Neural cell (in vitro differentiated cells): ENCODE data around the gene ZNF276. TPM values are rescaled to one million over a fixed set of nuclear protein-coding genes. Genes with fewer than 3 reads are reported as not detected.

Experiments
- H2AFZ ChIP-seq: fragments of 200-600, 300-800 bp; sonication (generic), shearing (Covaris generic); 2 replicates; pipeline ENCODE4 v1.6.0; 2014; ENCODE audit warnings: low read depth, mild to moderate bottlenecking, antibody characterized with exemption, low read length, moderate library complexity
- H3F3A ChIP-seq: fragments of 200-600 bp; shearing (Covaris generic); 2 replicates; pipeline ENCODE4 v1.6.1; 2016; ENCODE audit warnings: mild to moderate bottlenecking, moderate library complexity, mixed read lengths, antibody characterized with exemption, low read length; ENCODE audit not compliant: insufficient read depth, poor library complexity, severe bottlenecking
- H3K27ac ChIP-seq: fragments of 200-600, 300-800 bp; sonication (generic), shearing (Covaris generic); 2 replicates; pipeline ENCODE4 v1.5.1; 2014; ENCODE audit warnings: mild to moderate bottlenecking, low read length, moderate library complexity
- H3K27me3 ChIP-seq: fragments of 300-800, 200-600 bp; sonication (generic), shearing (Covaris generic); 2 replicates; pipeline ENCODE4 v1.6.0; 2014; ENCODE audit warnings: mild to moderate bottlenecking, low read depth, low read length, moderate library complexity; ENCODE audit not compliant: insufficient read depth
- H3K36me3 ChIP-seq: fragments of 300-800, 200-600 bp; sonication (generic), shearing (Covaris generic); 2 replicates; pipeline ENCODE4 v1.5.1; 2014; ENCODE audit warnings: mild to moderate bottlenecking, antibody characterized with exemption, low read length, moderate library complexity; ENCODE audit not compliant: insufficient read depth
- H3K4me2 ChIP-seq: fragments of 300-800, 200-600 bp; sonication (generic), shearing (Covaris generic); 2 replicates; pipeline ENCODE4 v1.6.0; 2014; ENCODE audit warnings: mild to moderate bottlenecking, low read length
- H3K4me3 ChIP-seq: fragments of 300-800, 200-600 bp; sonication (generic), shearing (Covaris generic); 2 replicates; pipeline ENCODE4 v1.5.1; 2014; ENCODE audit warnings: mild to moderate bottlenecking, low read length, moderate library complexity
- H3K79me2 ChIP-seq: fragments of 200-600 bp; shearing (Covaris generic); replicated peaks from 2 replicates; pipeline ENCODE4 v1.6.0; 2014; ENCODE audit warnings: mild to moderate bottlenecking, low read length, moderate library complexity; ENCODE audit not compliant: insufficient read depth
- H3K9ac ChIP-seq: fragments of 300-800, 200-600 bp; sonication (generic), shearing (Covaris generic); 2 replicates; pipeline ENCODE4 v1.6.1; 2016; ENCODE audit warnings: mild to moderate bottlenecking, low read length, mixed read lengths
- H3K9me2 ChIP-seq: fragments of 200-600 bp; shearing (Covaris generic); 2 replicates; pipeline ENCODE4 v1.6.1; 2016; ENCODE audit warnings: mild to moderate bottlenecking, low read length, mixed read lengths; ENCODE audit not compliant: insufficient read depth
- H3K9me3 ChIP-seq: fragments of 200-600, 300-800 bp; sonication (generic), shearing (Covaris generic); 2 replicates; pipeline ENCODE4 v1.6.1; 2016; ENCODE audit warnings: mild to moderate bottlenecking, mixed run types, low read length, moderate library complexity, mixed read lengths
- H4K20me1 ChIP-seq: fragments of 200-600 bp; shearing (Covaris generic); 2 replicates; pipeline ENCODE4 v1.6.1; 2016; ENCODE audit warnings: mild to moderate bottlenecking, mixed run types; ENCODE audit not compliant: insufficient read depth
- CTCF ChIP-seq: fragments of 450-650 bp; IDR thresholded peaks from 2 replicates; pipeline ENCODE4 v1.5.1; 2014; ENCODE audit warnings: antibody characterized with exemption, mild to moderate bottlenecking, moderate library complexity; ENCODE audit not compliant: poor library complexity, severe bottlenecking
- EP300 ChIP-seq: fragments of 450-650 bp; conservative IDR thresholded peaks from 2 replicates; pipeline ENCODE4 v1.6.1; 2014; ENCODE audit warnings: antibody characterized with exemption, mild to moderate bottlenecking, moderate library complexity; ENCODE audit not compliant: poor library complexity, severe bottlenecking
- EZH2 ChIP-seq: fragments of 200-600, 300-800 bp; shearing (Covaris generic), sonication (generic); IDR thresholded peaks from 2 replicates; pipeline ENCODE4 v1.6.1; 2014; ENCODE audit warnings: antibody characterized with exemption, low read length, borderline replicate concordance, mild to moderate bottlenecking; ENCODE audit not compliant: insufficient read depth, poor library complexity, severe bottlenecking
- MXI1 ChIP-seq: fragments of 450-650 bp; conservative IDR thresholded peaks from 2 replicates; pipeline ENCODE4 v1.6.1; 2014; ENCODE audit warnings: antibody characterized with exemption, mild to moderate bottlenecking; ENCODE audit not compliant: poor library complexity, severe bottlenecking
- POLR2AphosphoS5 ChIP-seq: IDR thresholded peaks from 2 replicates; pipeline ENCODE4 v1.6.1; 2012
- RAD21 ChIP-seq: fragments of 450-650 bp; conservative IDR thresholded peaks from 2 replicates; pipeline ENCODE4 v1.6.1; 2014; ENCODE audit warnings: antibody characterized with exemption, mild to moderate bottlenecking, moderate library complexity
- SMC3 ChIP-seq: fragments of 450-650 bp; conservative IDR thresholded peaks from 2 replicates; pipeline ENCODE4 v1.6.1; 2014; ENCODE audit warnings: antibody characterized with exemption, mild to moderate bottlenecking, moderate library complexity; ENCODE audit not compliant: poor library complexity
- TAF1 ChIP-seq: IDR thresholded peaks from 2 replicates; pipeline ENCODE4 v1.6.1; 2012; ENCODE audit warnings: low read depth
- polyA plus RNA-seq: library from polyadenylated mRNA; depleted of rRNA; stranded (reverse); fragments of >200 nt; gene quantifications from 2 replicates; pipeline ENCODE4 v1.2.3, GENCODE V29; 2014
- TF ChIP-seq, protein P1 (sequence below): IDR thresholded peaks from 2 replicates; pipeline ENCODE4 v1.6.1; 2012; ENCODE audit warnings: borderline replicate concordance

ZNF276 gene
- polyA plus RNA-seq, 1 donor from 2014 or later: 35.4 TPM

- H3K4me2 ChIP-seq: no peak overlapping the region
- no peaks in the 10 kb centered on the region for H3K27me3 ChIP-seq
- H3K27ac ChIP-seq: no peak overlapping the region
- H3K79me2 ChIP-seq: no peaks in the 10 kb centered on the region
- no peaks in the 10 kb centered on the region for H3K36me3 ChIP-seq
- no peak overlapping the region for H2AFZ ChIP-seq
- no peak overlapping the region for H3K4me3 ChIP-seq
- H4K20me1 ChIP-seq: no peaks in the 10 kb centered on the region
- no peak overlapping the region for H3K9ac ChIP-seq
- H3K9me2 ChIP-seq: no peaks in the 10 kb centered on the region
- no peaks in the 10 kb centered on the region for H3K9me3 ChIP-seq
- H3F3A ChIP-seq: no peaks in the 10 kb centered on the region
- TF ChIP-seq EZH2 (no peak), MXI1 (no peak), SMC3 (no peak), CTCF (no peak), POLR2AphosphoS5 (no peak)
These were observed 13.6 kb upstream of the ZNF276 start for GRCh38 chr16:89707695-89708094.

DNA sequence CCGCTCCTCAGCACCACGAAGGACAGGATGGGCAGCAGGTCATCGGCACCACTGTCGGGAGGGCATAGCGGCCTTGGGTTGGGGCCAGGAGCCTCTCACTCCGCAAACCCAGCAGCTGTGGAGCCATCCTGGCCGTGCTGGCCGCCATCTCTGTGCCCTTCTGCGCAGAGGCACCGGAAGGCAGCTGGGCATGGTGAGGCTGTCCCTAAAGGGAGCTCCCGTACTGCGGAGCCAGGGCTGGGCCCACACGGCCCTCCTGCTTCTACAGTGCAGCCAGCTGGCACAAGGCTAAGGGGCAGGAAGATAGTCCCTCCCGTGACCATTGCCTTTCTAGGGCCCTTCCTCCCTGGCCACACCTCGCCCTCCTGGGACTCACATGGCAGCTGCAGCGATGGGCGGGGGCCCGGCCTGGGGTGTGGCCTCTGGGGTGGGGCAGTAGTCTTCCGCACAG, 12.8 kb upstream of the ZNF276 start:
- Histone ChIP-seq H3K9ac (no peak overlapping the region), H3K9me3 (no peaks in the 10 kb centered on the region), H3F3A (no peaks in the 10 kb centered on the region), H3K27me3 (no peaks in the 10 kb centered on the region), H2AFZ (no peak overlapping the region), H4K20me1 (no peaks in the 10 kb centered on the region), H3K4me2 (no peak overlapping the region), H3K27ac (no peak overlapping the region), H3K79me2 (no peaks in the 10 kb centered on the region), H3K9me2 (no peaks in the 10 kb centered on the region), H3K36me3 (no peaks in the 10 kb centered on the region), H3K4me3 (no peak overlapping the region)
- TF ChIP-seq POLR2AphosphoS5: no peak
- no peak for TF ChIP-seq EZH2
- TF ChIP-seq RAD21: no peak
- TF ChIP-seq TAF1: no peak
- no peak for TF ChIP-seq SMC3
- no peak for TF ChIP-seq CTCF
- TF ChIP-seq MXI1: no peak
- no peak for TF ChIP-seq EP300
- TF ChIP-seq, protein P1, sequence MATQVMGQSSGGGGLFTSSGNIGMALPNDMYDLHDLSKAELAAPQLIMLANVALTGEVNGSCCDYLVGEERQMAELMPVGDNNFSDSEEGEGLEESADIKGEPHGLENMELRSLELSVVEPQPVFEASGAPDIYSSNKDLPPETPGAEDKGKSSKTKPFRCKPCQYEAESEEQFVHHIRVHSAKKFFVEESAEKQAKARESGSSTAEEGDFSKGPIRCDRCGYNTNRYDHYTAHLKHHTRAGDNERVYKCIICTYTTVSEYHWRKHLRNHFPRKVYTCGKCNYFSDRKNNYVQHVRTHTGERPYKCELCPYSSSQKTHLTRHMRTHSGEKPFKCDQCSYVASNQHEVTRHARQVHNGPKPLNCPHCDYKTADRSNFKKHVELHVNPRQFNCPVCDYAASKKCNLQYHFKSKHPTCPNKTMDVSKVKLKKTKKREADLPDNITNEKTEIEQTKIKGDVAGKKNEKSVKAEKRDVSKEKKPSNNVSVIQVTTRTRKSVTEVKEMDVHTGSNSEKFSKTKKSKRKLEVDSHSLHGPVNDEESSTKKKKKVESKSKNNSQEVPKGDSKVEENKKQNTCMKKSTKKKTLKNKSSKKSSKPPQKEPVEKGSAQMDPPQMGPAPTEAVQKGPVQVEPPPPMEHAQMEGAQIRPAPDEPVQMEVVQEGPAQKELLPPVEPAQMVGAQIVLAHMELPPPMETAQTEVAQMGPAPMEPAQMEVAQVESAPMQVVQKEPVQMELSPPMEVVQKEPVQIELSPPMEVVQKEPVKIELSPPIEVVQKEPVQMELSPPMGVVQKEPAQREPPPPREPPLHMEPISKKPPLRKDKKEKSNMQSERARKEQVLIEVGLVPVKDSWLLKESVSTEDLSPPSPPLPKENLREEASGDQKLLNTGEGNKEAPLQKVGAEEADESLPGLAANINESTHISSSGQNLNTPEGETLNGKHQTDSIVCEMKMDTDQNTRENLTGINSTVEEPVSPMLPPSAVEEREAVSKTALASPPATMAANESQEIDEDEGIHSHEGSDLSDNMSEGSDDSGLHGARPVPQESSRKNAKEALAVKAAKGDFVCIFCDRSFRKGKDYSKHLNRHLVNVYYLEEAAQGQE: no peak
